ENCODE data around the gene COL6A3. TPM values are rescaled to one million over a fixed set of nuclear protein-coding genes. Genes with fewer than 3 reads are reported as not detected.

The COL6A3 gene
- total and polyA plus RNA-seq, 9 of the 15 experiments (the other 6 are each of a cell fraction or from before 2014, with no cell fraction given), result 0.07 to 4.1 (median 1.5) TPM

DNA sequence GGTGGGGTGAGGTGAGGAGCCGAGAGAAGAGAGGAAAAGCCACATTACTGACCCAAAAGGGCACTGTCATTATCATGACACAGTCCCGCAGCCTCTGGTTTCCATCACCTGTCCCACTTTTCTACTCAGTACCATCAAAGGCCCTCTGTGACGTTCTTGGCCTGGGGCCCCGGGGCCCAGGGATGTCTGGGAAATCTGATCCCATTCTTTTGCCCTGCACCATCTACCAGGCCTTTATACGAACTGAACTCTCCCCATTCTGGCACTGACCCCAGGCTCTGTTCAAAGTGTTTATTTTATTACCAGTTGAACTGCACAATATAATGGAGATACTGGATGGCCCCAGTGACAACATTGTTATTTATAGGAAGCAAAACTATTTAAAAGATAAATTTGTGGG is 89.1 kb downstream of the COL6A3 start:
- Histone ChIP-seq H3K4me2 (ENCODE audit: insufficient read depth, low read length) (no peak overlapping the region), H3K27ac (ENCODE audit: extremely low read depth, low read depth, low read length) (no peak overlapping the region), H3K9me1 (ENCODE audit: control insufficient read depth, insufficient read depth, low read length) (no peaks in the 10 kb centered on the region), H4K20me1 (replicated peaks; ENCODE audit: control insufficient read depth, insufficient read depth, low read length) (no peaks in the 10 kb centered on the region), H3K4me1 (replicated peaks in 1 of 2; ENCODE audit: control insufficient read depth in 2 of 2, insufficient read depth in 2 of 2, low read length in 2 of 2) (no peaks in the 10 kb centered on the region), H3K4me3 (no peak overlapping the region), H3K27me3 (ENCODE audit: control insufficient read depth in 2 of 2, insufficient read depth in 2 of 2, low read length in 2 of 2) (peaks cover 0 to 4% of the 10 kb centered on the region in 2 experiments; a peak in 1 of 5 replicates), H3K9ac (ENCODE audit: insufficient read depth in 1 of 2, low read depth in 2 of 2, low read length in 2 of 2) (no peak overlapping the region), H3K79me2 (ENCODE audit: control insufficient read depth, insufficient read depth, low read length) (no peaks in the 10 kb centered on the region), H3K36me3 (ENCODE audit: control insufficient read depth, insufficient read depth, low read length) (no peaks in the 10 kb centered on the region), H2AFZ (ENCODE audit: low read depth, low read length) (no peak overlapping the region), H3K9me3 (replicated peaks; ENCODE audit: control insufficient read depth, insufficient read depth, low read depth, low read length) (no peaks in the 10 kb centered on the region)
- no peak for ATAC-seq
- DNase-seq (ENCODE audit: extremely low read depth in 1 of 4, low spot score in 3 of 4), result no peak
- ChIA-PET CTCF (ENCODE audit: low intra/inter-chr PET ratio) (no interaction called here), POLR2A (no interaction called here)
- no peak for TF ChIP-seq KLF13 (tag; IDR thresholded peaks at IDR 0.05; ENCODE audit: borderline replicate concordance, low read depth)
- TF ChIP-seq TEAD1 (CRISPR knock-in tag; IDR thresholded peaks at IDR 0.05), result no peak
- TF ChIP-seq SOX6 (IDR thresholded peaks at IDR 0.05), result no peak
- TF ChIP-seq FOXA1 (IDR thresholded peaks at IDR 0.05; ENCODE audit: borderline replicate concordance), result no peak
- in situ Hi-C loops (cut with MboI) (no loop called here), intact Hi-C loops (cut with micrococcal nuclease) (no loop called here)
- BruUV-seq (replicated peaks), result no TSS peak
- FAIRE-seq, result no peak
- WGBS (ENCODE audit: insufficient coverage, low coverage, missing lambda C conversion rate), result 0% methylated on average over 5 of the region's 5 CpGs

DNA sequence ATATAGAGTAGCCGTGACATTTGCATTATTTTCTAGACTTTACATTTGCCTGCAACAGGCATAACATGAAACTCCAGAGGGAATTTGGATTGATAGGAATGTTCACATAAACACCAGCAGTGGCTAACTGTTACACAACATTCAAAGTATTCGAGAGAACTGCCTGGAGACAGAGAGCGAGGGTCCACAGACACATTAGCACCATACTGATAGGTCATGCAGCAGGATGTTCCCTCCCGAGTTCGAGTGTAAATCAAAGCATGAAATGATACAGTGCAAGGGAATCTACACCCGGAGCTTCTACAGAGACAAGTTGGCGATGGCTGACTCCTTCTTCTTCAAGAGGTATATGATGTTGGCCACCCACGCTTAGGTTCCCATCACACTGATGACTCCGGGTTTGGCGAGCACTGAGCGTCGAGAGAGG is 89.5 kb downstream of the COL6A3 start:
- Histone ChIP-seq H3K27me3 (ENCODE audit: control insufficient read depth in 2 of 2, insufficient read depth in 2 of 2, low read length in 2 of 2) (peaks cover 0 to 4% of the 10 kb centered on the region in 2 experiments; a peak in 2 of 5 replicates), H3K27ac (ENCODE audit: extremely low read depth, low read depth, low read length) (no peak overlapping the region), H3K36me3 (ENCODE audit: control insufficient read depth, insufficient read depth, low read length) (no peaks in the 10 kb centered on the region), H3K79me2 (ENCODE audit: control insufficient read depth, insufficient read depth, low read length) (no peaks in the 10 kb centered on the region), H3K4me2 (ENCODE audit: insufficient read depth, low read length) (no peak overlapping the region), H4K20me1 (replicated peaks; ENCODE audit: control insufficient read depth, insufficient read depth, low read length) (no peaks in the 10 kb centered on the region), H3K9ac (ENCODE audit: insufficient read depth in 1 of 2, low read depth in 2 of 2, low read length in 2 of 2) (no peak overlapping the region), H3K9me1 (ENCODE audit: control insufficient read depth, insufficient read depth, low read length) (no peaks in the 10 kb centered on the region), H3K4me1 (replicated peaks in 1 of 2; ENCODE audit: control insufficient read depth in 2 of 2, insufficient read depth in 2 of 2, low read length in 2 of 2) (no peaks in the 10 kb centered on the region), H3K4me3 (no peak overlapping the region), H3K9me3 (replicated peaks; ENCODE audit: control insufficient read depth, insufficient read depth, low read depth, low read length) (no peaks in the 10 kb centered on the region), H2AFZ (ENCODE audit: low read depth, low read length) (no peak overlapping the region)
- ChIA-PET CTCF (ENCODE audit: low intra/inter-chr PET ratio) (no interaction called here), POLR2A (no interaction called here)
- intact Hi-C loops (cut with micrococcal nuclease) (no loop called here), in situ Hi-C loops (cut with MboI) (no loop called here)
- ATAC-seq (no peak), DNase-seq (ENCODE audit: extremely low read depth in 1 of 4, low spot score in 3 of 4) (no peak), FAIRE-seq (no peak)
- no TSS peak for BruUV-seq (replicated peaks)
- 4% methylated on average over 10 of the region's 12 CpGs for WGBS (ENCODE audit: insufficient coverage, low coverage, missing lambda C conversion rate)
- no peak for TF ChIP-seq CCNT2 (IDR thresholded peaks at IDR 0.05; ENCODE audit: borderline replicate concordance, extremely low read depth, insufficient read length, low read depth, low read length)
- TF ChIP-seq, protein P1, sequence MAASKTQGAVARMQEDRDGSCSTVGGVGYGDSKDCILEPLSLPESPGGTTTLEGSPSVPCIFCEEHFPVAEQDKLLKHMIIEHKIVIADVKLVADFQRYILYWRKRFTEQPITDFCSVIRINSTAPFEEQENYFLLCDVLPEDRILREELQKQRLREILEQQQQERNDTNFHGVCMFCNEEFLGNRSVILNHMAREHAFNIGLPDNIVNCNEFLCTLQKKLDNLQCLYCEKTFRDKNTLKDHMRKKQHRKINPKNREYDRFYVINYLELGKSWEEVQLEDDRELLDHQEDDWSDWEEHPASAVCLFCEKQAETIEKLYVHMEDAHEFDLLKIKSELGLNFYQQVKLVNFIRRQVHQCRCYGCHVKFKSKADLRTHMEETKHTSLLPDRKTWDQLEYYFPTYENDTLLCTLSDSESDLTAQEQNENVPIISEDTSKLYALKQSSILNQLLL (CRISPR knock-in tag; IDR thresholded peaks at IDR 0.05; ENCODE audit: borderline replicate concordance), result no peak
- no peak for TF ChIP-seq TEAD4 (IDR thresholded peaks at IDR 0.05; ENCODE audit: low read length)
- no peak for TF ChIP-seq TEAD4 (CRISPR knock-in tag; IDR thresholded peaks at IDR 0.05; ENCODE audit: borderline replicate concordance)
- no peak for TF ChIP-seq ATF7 (IDR thresholded peaks at IDR 0.05)
- TF ChIP-seq, protein P2, sequence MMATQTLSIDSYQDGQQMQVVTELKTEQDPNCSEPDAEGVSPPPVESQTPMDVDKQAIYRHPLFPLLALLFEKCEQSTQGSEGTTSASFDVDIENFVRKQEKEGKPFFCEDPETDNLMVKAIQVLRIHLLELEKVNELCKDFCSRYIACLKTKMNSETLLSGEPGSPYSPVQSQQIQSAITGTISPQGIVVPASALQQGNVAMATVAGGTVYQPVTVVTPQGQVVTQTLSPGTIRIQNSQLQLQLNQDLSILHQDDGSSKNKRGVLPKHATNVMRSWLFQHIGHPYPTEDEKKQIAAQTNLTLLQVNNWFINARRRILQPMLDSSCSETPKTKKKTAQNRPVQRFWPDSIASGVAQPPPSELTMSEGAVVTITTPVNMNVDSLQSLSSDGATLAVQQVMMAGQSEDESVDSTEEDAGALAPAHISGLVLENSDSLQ (IDR thresholded peaks at IDR 0.05), result no peak
- TF ChIP-seq HDAC3 (IDR thresholded peaks at IDR 0.05; ENCODE audit: borderline replicate concordance, partially characterized antibody), result no peak
- TF ChIP-seq MYBL2 (IDR thresholded peaks at IDR 0.05; ENCODE audit: low read depth), result no peak
- no peak for TF ChIP-seq MYBL2 (CRISPR knock-in tag; IDR thresholded peaks at IDR 0.05; ENCODE audit: borderline replicate concordance)
- no peak for TF ChIP-seq POU5F1 (IDR thresholded peaks at IDR 0.05; ENCODE audit: borderline replicate concordance, low read depth, low read length, partially characterized antibody)
- no peak for TF ChIP-seq TBL1XR1 (IDR thresholded peaks at IDR 0.05; ENCODE audit: low read length in 2 of 2)
- TF ChIP-seq PML (IDR thresholded peaks at IDR 0.05; ENCODE audit: low read length), result no peak

Measured in K562 (cell line).